HFFc6 (cell line): ENCODE measurements around the gene FANK1. TPM values are rescaled to one million over a fixed set of nuclear protein-coding genes. Genes with fewer than 3 reads are reported as not detected.

Experiments
- DNase-seq: peaks from one replicate; pipeline ENCODE4 v3.0.0-alpha.2; 2018
- H3K27ac Mint-ChIP-seq: 2 replicates; pipeline ENCODE4 v1.8.0; 2020; ENCODE audit warnings: mild to moderate bottlenecking, mixed read lengths
- H3K27me3 Mint-ChIP-seq: 2 replicates; pipeline ENCODE4 v1.8.0; 2021; ENCODE audit warnings: mild to moderate bottlenecking, moderate library complexity, mixed read lengths; ENCODE audit not compliant: insufficient read depth
- H3K36me3 Mint-ChIP-seq: 2 replicates; pipeline ENCODE4 v1.8.0; 2021; ENCODE audit warnings: low read depth, mixed read lengths
- H3K4me1 Mint-ChIP-seq: 2 replicates; pipeline ENCODE4 v1.8.0; 2020; ENCODE audit warnings: low read depth, mixed read lengths
- H3K4me3 Mint-ChIP-seq: 2 replicates; pipeline ENCODE4 v1.8.0; 2020; ENCODE audit warnings: mild to moderate bottlenecking, moderate library complexity, mixed read lengths
- H3K9me3 Mint-ChIP-seq: 2 replicates; pipeline ENCODE4 v1.8.0; 2020; ENCODE audit warnings: mild to moderate bottlenecking, mixed read lengths
- CTCF ChIP-seq: fragments of 200-600 bp; sonication (generic); IDR thresholded peaks from 2 replicates; pipeline ENCODE4 v1.5.0; 2021; ENCODE audit warnings: antibody characterized with exemption, mild to moderate bottlenecking
- total RNA-seq, 6 experiments: library from RNA; stranded (reverse); fragmentation: NEBNext Ultra II Directional; extraction: Animal tissue kit (Norgen Biotek cat#: 25700); gene quantifications; 2 replicates in 1 of 6; 3 replicates in 5 of 6; pipeline ENCODE4 v1.2.3, GENCODE V29; 2021

Gene FANK1
- total RNA-seq, 6 experiments from 2014 or later = 0.50 to 1.4 (median 0.88) TPM

GRCh38 chr10:126004752-126005151, 108.4 kb downstream of the FANK1 start:
- no peak overlapping the region for H3K4me3 Mint-ChIP-seq
- no peaks in the 10 kb centered on the region for H3K9me3 Mint-ChIP-seq
- peaks cover 3% of the 10 kb centered on the region for H3K4me1 Mint-ChIP-seq
- DNase-seq = no peak
- no peak overlapping the region for H3K27ac Mint-ChIP-seq
- H3K36me3 Mint-ChIP-seq = no peaks in the 10 kb centered on the region; the same call in 1 of the 2 replicates
- peaks cover 5% of the 10 kb centered on the region for H3K27me3 Mint-ChIP-seq
- no peak for TF ChIP-seq CTCF

- Mint-ChIP-seq H3K27me3 (peaks cover 8% of the 10 kb centered on the region), H3K4me1 (no peaks in the 10 kb centered on the region; the same call in 1 of the 2 replicates), H3K27ac (no peak overlapping the region), H3K9me3 (no peaks in the 10 kb centered on the region), H3K36me3 (peaks cover 5% of the 10 kb centered on the region), H3K4me3 (no peak overlapping the region)
- DNase-seq = no peak
- no peak for TF ChIP-seq CTCF
Measured at GRCh38 chr10:126006264-126006663, 109.9 kb downstream of the FANK1 start.

- H3K27me3 Mint-ChIP-seq = peaks cover 8% of the 10 kb centered on the region; the same call in 1 of the 2 replicates
- no peaks in the 10 kb centered on the region for H3K9me3 Mint-ChIP-seq
- H3K36me3 Mint-ChIP-seq = peaks cover 5% of the 10 kb centered on the region
- no peak overlapping the region for H3K27ac Mint-ChIP-seq
- no peak for DNase-seq
- no peak for TF ChIP-seq CTCF
- peaks cover under 1% of the 10 kb centered on the region for H3K4me1 Mint-ChIP-seq
- H3K4me3 Mint-ChIP-seq = no peak overlapping the region
Measured at GRCh38 chr10:126006906-126007305, 110.5 kb downstream of the FANK1 start.

- H3K4me1 Mint-ChIP-seq = peaks cover 28% of the 10 kb centered on the region
- peaks cover 8% of the 10 kb centered on the region; the same call in 1 of the 2 replicates for H3K27me3 Mint-ChIP-seq
- H3K9me3 Mint-ChIP-seq = no peaks in the 10 kb centered on the region
- no peak for TF ChIP-seq CTCF
- no peak for DNase-seq
- no peak overlapping the region for H3K4me3 Mint-ChIP-seq
- H3K27ac Mint-ChIP-seq = no peak overlapping the region
- H3K36me3 Mint-ChIP-seq = peaks cover 5% of the 10 kb centered on the region
Measured at GRCh38 chr10:126009650-126010049, 113.3 kb downstream of the FANK1 start.

- H3K4me3 Mint-ChIP-seq = no peak overlapping the region
- no peaks in the 10 kb centered on the region for H3K9me3 Mint-ChIP-seq
- H3K4me1 Mint-ChIP-seq = peaks cover 39% of the 10 kb centered on the region
- peaks cover 5% of the 10 kb centered on the region for H3K36me3 Mint-ChIP-seq
- DNase-seq = no peak
- peaks cover 8% of the 10 kb centered on the region; the same call in 1 of the 2 replicates for H3K27me3 Mint-ChIP-seq
- no peak overlapping the region for H3K27ac Mint-ChIP-seq
- no peak for TF ChIP-seq CTCF
Measured at GRCh38 chr10:126011995-126012394, 115.6 kb downstream of the FANK1 start.

- no peak for DNase-seq
- TF ChIP-seq CTCF = no peak
- Mint-ChIP-seq H3K9me3 (no peaks in the 10 kb centered on the region), H3K36me3 (peaks cover 5% of the 10 kb centered on the region), H3K4me1 (peaks cover 44% of the 10 kb centered on the region), H3K4me3 (no peak overlapping the region), H3K27me3 (peaks cover 11% of the 10 kb centered on the region), H3K27ac (no peak overlapping the region)
Measured at GRCh38 chr10:126012485-126012884, 116.1 kb downstream of the FANK1 start.
